GM12872 (cell line): ENCODE measurements around the gene HOXA3.

ENCODE experiments used
- TF ChIP-seq, protein P1 (sequence below): IDR thresholded peaks from 3 replicates; pipeline ENCODE4 v1.5.1; 2011; ENCODE audit warnings: low read depth, mild to moderate bottlenecking, low read length, moderate library complexity; ENCODE audit not compliant: insufficient read depth

The HOXA3 gene

DNA sequence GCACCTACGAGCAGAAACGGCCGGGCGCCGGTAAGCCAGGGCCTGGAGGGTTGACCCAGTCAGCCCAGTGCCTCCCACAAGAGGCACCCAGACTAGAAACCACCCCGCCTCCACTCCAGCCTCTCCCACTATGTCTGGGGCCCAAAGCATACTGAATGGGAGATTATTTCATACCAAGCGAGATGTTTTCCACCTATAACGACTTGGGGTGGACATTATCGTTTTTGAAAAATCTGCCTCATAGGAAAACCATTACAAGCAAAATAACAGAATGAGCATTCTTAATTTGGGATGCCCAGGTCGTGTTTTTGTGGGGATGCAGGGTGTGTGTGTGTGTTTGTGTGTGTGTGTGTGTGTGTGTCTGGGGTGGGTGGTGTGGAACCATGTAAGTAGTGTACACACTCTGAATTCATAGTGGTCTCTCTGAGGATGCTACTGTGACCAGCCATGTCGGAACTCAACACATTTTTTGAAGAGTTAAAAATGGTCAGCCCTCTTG lies 6.4 kb downstream of the HOXA3 start:
- TF ChIP-seq, protein P1, sequence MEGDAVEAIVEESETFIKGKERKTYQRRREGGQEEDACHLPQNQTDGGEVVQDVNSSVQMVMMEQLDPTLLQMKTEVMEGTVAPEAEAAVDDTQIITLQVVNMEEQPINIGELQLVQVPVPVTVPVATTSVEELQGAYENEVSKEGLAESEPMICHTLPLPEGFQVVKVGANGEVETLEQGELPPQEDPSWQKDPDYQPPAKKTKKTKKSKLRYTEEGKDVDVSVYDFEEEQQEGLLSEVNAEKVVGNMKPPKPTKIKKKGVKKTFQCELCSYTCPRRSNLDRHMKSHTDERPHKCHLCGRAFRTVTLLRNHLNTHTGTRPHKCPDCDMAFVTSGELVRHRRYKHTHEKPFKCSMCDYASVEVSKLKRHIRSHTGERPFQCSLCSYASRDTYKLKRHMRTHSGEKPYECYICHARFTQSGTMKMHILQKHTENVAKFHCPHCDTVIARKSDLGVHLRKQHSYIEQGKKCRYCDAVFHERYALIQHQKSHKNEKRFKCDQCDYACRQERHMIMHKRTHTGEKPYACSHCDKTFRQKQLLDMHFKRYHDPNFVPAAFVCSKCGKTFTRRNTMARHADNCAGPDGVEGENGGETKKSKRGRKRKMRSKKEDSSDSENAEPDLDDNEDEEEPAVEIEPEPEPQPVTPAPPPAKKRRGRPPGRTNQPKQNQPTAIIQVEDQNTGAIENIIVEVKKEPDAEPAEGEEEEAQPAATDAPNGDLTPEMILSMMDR: no peak

DNA sequence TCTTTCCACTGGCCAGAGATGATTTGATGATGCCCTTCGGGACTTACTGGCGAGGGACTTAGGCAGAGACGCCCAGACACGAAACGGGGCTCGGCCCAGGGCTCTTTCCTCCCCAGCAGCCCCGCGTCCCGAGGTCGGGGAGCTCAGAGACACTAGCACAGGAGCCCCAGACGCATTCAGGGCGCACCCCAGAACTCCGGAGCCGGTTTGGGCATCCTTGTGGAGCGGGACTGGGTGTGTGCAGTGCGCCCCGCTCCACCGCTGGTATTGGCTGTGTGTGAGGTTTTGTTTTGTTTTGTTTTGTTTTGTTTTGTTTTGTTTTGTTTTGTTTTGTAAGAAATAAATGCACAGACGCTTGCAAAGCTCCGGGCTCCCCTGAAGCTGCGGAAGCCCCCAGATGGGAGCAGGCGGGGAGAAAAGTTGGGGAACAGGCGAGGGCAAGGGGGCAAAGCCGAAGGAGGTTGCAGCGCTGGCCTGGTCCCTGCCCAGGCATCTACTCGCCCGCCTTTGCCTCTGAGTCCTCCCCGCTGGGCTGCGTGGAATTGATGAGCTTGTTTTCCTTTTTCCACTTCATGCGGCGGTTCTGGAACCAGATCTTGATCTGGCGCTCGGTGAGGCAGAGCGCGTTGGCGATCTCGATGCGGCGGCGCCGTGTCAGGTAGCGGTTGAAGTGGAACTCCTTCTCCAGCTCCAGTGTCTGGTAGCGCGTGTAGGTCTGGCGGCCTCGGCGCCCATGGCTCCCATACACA lies 7.0 kb downstream of the HOXA3 start:
- TF ChIP-seq, protein P1: no peak

DNA sequence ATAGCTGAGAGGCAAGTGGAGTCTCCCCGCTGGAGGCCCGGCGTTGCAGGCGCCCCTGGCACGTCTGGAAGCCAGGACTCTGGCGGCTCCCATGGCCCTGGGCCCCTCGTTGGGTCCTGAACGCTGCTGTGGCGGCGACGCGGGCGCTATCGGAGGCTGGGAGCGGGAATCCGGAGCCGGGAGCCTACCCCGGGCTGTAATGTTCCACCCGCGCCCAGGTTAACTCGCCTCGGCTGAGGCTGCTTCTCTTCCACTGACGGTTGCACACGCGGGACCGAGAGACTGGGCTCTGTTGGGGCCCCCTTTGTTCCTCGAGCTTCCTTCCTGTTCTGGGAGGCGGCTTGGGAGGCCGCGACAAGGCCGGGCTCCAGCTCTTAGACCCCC lies 7.6 kb downstream of the HOXA3 start:
- TF ChIP-seq, protein P1: no peak

DNA sequence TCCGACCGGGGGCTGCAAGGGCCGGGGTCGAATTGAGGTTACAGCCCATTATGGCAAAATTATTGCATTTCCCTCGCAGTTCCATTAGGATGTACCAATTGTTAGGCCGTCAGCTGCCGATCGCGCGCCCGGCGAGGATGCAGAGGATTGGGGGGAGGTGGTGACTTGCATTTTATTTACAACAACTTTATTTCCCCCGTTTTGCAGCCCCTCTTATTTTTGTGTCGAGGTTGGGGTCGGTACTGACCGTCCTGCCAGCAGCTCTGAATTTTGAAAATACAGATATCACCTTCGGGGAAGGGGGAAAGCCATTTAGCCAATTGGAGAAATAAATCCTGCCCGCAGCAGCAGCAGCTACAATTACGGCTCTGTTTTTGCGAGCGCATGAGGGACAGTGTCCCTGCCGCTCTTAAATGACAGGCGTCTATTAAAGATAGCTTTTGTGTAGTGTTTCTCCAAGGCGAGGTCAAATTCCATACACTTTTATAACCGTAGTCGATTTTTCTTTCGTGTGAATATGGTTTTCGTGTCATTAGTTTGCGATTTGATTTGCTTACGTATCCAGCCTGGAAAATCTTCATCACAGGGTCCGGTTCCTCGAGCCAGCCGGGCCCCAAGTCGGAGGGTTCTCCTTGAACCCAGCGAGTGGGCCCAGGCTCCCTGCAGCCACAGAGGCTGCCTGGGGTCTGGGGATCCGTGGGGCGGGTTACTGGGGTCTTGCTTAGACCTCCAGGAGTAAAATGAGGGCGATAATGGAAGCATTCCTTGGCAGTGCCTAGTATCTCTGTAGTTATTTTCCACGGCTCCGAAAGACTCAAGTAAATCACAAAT lies 8.2 kb downstream of the HOXA3 start:
- TF ChIP-seq, protein P1: no peak

DNA sequence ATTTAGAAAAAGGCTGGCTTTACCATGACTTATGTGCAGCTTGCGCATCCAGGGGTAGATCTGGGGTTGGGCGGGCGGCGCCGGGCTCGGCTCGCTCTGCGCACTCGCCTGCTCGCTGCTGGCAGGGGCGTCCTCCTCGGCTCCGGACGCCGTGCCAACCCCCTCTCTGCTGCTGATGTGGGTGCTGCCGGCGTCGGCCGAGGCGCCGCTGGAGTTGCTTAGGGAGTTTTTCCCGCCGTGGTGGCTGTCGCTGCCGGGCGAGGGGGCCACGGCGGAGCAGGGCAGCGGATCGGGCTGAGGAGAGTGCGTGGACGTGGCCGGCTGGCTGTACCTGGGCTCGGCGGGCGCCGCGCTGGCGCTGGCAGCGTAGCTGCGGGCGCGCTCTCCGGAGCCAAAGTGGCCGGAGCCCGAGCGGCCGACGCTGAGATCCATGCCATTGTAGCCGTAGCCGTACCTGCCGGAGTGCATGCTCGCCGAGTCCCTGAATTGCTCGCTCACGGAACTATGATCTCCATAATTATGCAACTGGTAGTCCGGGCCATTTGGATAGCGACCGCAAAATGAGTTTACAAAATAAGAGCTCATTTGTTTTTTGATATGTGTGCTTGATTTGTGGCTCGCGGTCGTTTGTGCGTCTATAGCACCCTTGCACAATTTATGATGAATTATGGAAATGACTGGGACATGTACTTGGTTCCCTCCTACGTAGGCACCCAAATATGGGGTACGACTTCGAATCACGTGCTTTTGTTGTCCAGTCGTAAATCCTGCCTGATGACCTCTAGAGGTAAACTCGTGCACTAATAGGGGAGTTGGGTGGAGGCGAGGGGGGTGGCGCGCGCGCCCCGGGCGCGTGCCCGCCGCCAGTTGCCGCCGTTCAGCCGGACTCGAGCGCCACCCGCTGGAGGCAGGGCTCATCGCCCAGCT lies 9.1 kb downstream of the HOXA3 start, which contains the start of gene HOXA5:
Gene HOXA5, minus strand, starts transcription at position 659 of the 927 bp plus-strand sequence. Its CDS starts 74 bp downstream, at position 585.
- TF ChIP-seq, protein P1: 0 out of 3 replicates have a peak, but pooled peaks have one; percentile 2

DNA sequence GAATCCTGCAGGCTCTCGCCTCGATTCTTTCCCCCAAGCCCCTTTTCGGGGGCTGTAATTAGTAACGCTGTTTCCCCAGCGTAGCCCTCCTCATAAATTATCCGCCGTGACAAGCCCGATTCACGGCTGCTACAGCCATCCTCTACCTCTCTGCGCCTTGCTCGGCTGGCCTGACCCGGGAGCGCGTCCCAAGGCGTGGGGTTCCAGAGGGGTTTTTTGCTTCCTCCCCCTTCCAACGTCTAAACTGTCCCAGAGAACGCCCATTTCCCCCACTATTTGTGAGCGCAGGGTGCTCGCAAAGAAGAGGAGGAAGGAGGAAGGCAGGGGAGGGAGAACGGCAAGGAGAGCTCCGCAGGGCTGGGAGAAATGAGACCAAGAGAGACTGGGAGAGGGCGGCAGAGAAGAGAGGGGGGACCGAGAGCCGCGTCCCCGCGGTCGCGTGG lies 9.8 kb downstream of the HOXA3 start:
- TF ChIP-seq, protein P1: no peak
